ENCODE measurements around the gene NCSTN.

The NCSTN gene

GRCh38 chr1:160359559-160360226 is 16.5 kb downstream of the NCSTN start:
- TF ChIP-seq CTCF (IDR thresholded peaks at IDR 0.05; ENCODE audit: low read depth, low read length) = peak; percentile 30
- Histone ChIP-seq H3K9me3 (ENCODE audit: severe bottlenecking) (no peaks in the 10 kb centered on the region), H3K4me3 (ENCODE audit: low read depth, low read length) (no peak overlapping the region), H3K36me3 (peaks cover 63% of the 10 kb centered on the region), H3K27me3 (ENCODE audit: insufficient read depth, low read depth, severe bottlenecking) (no peaks in the 10 kb centered on the region), H3K27ac (peak overlapping the region; percentile 99)
- no peak for DNase-seq

DNA sequence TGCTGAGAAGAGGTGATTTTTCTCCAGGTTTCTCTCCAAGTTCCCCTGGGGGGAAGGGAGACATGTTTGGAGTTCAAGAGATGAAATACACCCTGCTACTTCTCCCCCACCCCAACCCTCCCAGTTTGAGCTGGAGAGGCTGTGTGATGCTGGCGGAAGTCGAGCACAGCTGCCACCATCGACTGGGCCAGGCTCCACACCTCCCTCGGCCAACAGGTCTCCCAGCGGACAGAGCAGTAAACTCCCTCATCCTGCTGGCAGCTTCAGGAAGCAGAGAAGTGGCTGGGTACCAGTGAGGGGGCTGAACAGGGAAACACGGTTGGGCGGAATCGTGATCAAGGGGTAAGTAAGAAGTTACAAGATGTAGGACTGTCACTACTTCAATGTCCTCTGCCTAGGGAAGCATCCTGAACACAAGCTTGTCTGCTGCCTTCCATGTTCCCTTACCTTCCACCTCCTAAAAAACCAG is 17.1 kb downstream of the NCSTN start:
- Histone ChIP-seq H3K27me3 (ENCODE audit: insufficient read depth, low read depth, severe bottlenecking) (no peaks in the 10 kb centered on the region), H3K9me3 (ENCODE audit: severe bottlenecking) (no peaks in the 10 kb centered on the region), H3K36me3 (peaks cover 57% of the 10 kb centered on the region), H3K27ac (peak overlapping the region; percentile 99), H3K4me3 (ENCODE audit: low read depth, low read length) (no peak overlapping the region)
- DNase-seq = no peak
- no peak for TF ChIP-seq CTCF (IDR thresholded peaks at IDR 0.05; ENCODE audit: low read depth, low read length)

DNA sequence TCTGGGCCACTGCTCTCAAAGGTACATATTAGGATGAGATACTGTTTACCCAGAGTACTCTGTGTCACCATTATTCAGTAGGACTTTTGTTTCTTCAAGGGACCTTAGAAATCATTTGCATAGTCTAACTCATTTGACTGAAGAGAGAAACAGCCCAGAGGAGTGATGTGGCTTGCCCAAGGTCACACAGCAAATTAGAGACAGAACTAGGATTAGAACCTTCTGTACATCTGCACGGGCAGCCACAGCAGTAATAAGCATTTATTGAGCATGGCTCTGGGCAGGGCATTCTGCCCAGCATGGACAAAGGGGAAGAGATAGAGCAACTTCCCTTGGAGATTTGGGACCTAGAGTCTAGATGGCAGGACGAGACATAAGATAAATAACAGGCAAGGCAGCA is 18.0 kb downstream of the NCSTN start:
- H3K27ac ChIP-seq = peak overlapping the region; percentile 99
- H3K4me3 ChIP-seq (ENCODE audit: low read depth, low read length) = no peak overlapping the region
- no peaks in the 10 kb centered on the region for H3K9me3 ChIP-seq (ENCODE audit: severe bottlenecking)
- no peak for TF ChIP-seq CTCF (IDR thresholded peaks at IDR 0.05; ENCODE audit: low read depth, low read length)
- H3K36me3 ChIP-seq = peaks cover 48% of the 10 kb centered on the region
- H3K27me3 ChIP-seq (ENCODE audit: insufficient read depth, low read depth, severe bottlenecking) = no peaks in the 10 kb centered on the region
- DNase-seq = no peak

DNA sequence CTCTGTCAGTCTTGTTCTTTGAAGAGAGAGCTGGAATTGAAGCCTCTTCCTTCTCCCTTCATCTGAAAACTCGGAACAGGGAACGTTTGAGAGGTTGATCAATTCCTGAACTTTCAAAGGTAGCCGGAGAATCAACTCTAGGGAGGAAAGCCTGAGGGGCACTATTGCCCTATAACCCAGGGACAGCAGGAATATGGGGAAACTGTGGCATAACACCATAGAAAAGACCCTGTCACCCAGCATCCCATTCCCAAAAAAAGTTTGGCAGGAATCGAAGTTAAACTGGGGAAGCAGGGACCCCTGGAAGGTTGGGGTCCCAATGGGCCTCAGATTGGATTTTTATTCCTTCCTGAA is 18.6 kb downstream of the NCSTN start:
- Histone ChIP-seq H3K27me3 (ENCODE audit: insufficient read depth, low read depth, severe bottlenecking) (no peaks in the 10 kb centered on the region), H3K27ac (peak overlapping the region; percentile 99), H3K9me3 (ENCODE audit: severe bottlenecking) (no peaks in the 10 kb centered on the region), H3K36me3 (peaks cover 42% of the 10 kb centered on the region), H3K4me3 (ENCODE audit: low read depth, low read length) (peak overlapping the region; percentile 26)
- DNase-seq = no peak
- no peak for TF ChIP-seq CTCF (IDR thresholded peaks at IDR 0.05; ENCODE audit: low read depth, low read length)

DNA sequence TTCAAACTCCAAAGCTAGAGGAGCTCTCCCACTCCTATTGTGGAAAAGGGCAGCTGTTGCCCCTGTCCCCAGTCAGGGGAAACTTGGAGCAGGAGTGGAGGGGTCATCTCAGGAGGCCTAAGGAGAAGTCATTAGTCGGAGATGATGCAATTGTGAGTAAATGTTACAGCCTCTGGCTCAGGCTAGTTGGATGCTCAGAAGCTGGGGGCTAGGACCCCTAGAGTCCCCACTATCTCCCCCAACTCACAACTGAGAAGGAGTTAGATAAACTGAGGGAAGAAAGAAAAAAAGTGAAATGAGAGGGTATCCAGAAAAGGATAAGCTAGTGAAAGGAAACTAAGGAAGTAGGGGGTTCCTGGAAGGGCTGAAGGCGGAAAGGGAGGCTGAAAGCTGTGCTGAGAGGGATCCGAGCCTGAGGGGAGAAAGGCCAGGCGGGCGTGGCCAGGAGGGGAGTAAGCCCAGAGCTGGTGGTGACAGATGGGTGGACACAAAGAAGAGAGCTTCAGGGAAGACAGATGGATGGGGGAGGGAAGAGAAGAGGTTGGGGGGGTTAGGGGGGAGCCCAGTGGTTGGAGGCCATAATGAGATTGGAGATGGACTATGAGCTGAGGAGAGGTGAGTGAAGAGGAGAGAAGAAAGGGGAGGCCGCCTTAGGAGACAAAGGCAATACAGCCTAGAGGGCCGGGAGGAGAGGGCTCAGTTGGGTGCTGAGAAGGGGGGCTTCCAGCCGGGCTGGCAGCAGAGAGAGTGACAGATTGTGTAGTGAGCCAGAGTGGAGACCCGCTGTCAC is 19.2 kb downstream of the NCSTN start:
- Histone ChIP-seq H3K36me3 (peaks cover 36% of the 10 kb centered on the region), H3K27ac (peak overlapping the region; percentile 99), H3K4me3 (ENCODE audit: low read depth, low read length) (peak overlapping the region; percentile 26), H3K27me3 (ENCODE audit: insufficient read depth, low read depth, severe bottlenecking) (no peaks in the 10 kb centered on the region), H3K9me3 (ENCODE audit: severe bottlenecking) (no peaks in the 10 kb centered on the region)
- no peak for TF ChIP-seq CTCF (IDR thresholded peaks at IDR 0.05; ENCODE audit: low read depth, low read length)
- DNase-seq = peak; percentile 100
